ENCODE data around the gene GOLGA8N.

The GOLGA8N gene

DNA sequence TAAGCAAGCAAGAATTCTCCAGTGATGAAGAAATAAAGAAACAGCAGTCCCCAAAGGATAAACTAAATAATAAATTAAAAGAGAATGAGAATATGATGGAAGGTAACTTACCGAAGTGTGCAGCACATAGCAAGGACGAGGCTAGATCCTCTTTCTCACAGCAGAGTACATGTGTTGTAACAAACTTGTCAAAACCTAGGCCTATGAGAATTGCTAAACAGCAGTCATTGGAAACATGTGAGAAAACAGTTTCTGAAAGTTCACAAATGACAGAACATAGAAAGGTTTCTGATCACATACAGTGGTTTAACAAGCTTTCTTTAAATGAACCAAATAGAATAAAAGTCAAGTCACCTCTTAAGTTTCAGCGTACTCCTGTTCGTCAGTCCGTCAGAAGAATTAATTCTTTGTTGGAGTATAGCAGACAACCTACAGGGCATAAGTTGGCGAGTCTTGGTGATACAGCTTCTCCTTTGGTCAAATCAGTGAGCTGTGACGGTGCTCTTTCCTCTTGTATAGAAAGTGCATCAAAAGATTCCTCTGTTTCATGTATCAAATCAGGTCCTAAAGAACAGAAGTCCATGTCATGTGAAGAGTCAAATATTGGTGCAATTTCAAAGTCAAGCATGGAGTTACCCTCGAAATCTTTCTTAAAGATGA, 43.8 kb downstream of the GOLGA8N start:
- Mint-ChIP-seq H3K36me3 (ENCODE audit: low read depth) (peaks cover 20% of the 10 kb centered on the region), H3K4me3 (no peak overlapping the region), H3K27me3 (peaks cover 9% of the 10 kb centered on the region), H3K27ac (no peak overlapping the region), H3K4me1 (ENCODE audit: low read depth) (peaks cover 6% of the 10 kb centered on the region), H3K9me3 (no peaks in the 10 kb centered on the region)
- intact Hi-C loops (cut with micrococcal nuclease), result no loop called here

DNA sequence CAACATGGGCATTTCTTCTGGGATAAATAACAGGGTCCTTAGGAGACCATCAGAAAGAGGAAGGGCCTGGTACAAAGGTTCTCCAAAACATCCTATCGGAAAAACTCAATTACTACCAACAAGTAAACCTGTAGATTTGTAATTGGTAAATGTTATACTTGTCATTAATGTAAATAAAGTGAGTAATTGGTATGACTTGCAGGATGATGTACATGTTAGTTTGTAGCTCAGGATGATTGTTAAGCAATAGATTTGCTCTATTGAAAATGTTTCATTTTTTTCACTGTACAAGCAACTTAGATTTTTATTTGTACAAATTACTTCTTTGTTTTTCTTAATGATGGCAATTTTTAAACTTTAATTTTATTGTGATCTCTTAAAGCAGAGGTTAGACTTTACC, 44.4 kb downstream of the GOLGA8N start:
- peaks cover 6% of the 10 kb centered on the region for H3K4me1 Mint-ChIP-seq (ENCODE audit: low read depth)
- peaks cover 9% of the 10 kb centered on the region for H3K27me3 Mint-ChIP-seq
- no peaks in the 10 kb centered on the region for H3K9me3 Mint-ChIP-seq
- peaks cover 20% of the 10 kb centered on the region for H3K36me3 Mint-ChIP-seq (ENCODE audit: low read depth)
- no peak overlapping the region for H3K4me3 Mint-ChIP-seq
- intact Hi-C loops (cut with micrococcal nuclease), result no loop called here
- H3K27ac Mint-ChIP-seq, result no peak overlapping the region

DNA sequence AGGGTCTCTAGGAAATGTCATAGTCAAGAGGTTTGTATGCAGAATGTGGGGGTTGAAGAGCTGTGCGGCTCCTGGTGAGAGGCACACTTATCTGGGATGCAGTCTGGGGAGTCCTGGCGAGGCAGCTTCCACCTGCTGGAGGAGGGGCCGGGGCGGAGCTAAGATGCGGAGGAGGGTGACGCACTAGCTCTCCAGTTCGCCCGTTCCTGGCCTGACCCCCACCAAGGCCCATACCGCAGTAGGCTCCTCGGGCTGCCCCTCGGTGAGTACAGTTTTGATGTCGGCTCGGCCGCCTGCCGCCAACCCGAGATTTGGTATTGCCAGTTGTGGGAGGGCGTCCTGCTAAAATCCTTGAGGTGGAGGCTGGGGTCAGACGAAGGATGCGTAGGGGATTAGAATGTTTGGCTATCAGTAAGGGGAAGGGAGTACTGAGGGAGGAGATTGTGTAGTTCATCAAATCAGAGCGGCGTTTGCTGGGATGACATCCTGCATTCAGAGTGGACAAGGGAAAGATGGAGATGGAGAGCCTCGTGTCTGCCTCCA, 48.3 kb downstream of the GOLGA8N start, which contains the start of gene SCG5:
TSS of gene SCG5 (plus strand) at position 194 of the 543 bp plus-strand sequence. CDS start 1,883 bp downstream, outside the sequence.
- H3K27me3 Mint-ChIP-seq, result peaks cover 9% of the 10 kb centered on the region
- peak within 1 kb of the TSS; percentile 6 for H3K4me3 Mint-ChIP-seq
- peaks cover 3% of the 10 kb centered on the region for H3K36me3 Mint-ChIP-seq (ENCODE audit: low read depth)
- H3K27ac Mint-ChIP-seq, result no peak within 1 kb of the TSS
- H3K4me1 Mint-ChIP-seq (ENCODE audit: low read depth), result peaks cover 6% of the 10 kb centered on the region
- no peaks in the 10 kb centered on the region for H3K9me3 Mint-ChIP-seq
- intact Hi-C loops (cut with micrococcal nuclease), result no loop called here

DNA sequence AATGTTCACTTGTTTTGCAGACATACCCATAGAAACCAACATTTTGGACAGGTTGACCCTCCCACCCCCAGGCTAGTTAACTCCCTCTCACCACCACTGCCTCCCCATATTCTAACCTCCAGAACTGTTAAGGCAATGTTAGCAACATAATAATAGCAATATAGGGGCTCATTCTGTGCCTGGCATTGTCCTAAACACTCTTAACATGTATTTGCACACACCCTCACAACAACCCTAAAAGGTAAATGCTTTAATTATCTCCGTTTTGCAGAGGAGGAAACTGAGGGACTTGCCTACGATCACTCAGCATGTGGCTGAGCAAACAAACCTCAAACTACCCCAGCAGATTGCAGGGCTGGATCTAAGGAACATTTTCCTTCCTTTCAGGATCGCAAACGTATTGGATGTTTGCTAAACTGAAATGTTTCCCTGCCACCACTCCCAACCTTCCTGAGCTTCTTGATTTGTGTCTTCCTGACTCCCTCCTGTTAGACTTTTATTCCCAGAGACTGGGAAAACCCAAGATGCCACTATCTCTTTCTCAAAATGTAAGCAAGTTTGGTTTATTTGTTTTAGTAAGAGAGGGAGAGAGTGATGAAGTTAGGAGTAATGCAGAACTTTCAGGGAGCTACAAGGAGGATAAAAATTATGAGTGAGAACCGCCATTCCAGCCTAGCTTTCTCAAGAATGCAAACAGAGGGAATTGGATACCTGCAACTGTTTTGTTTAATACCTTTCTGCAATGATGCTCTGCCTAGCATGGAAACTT, 49.6 kb downstream of the GOLGA8N start:
- intact Hi-C loops (cut with micrococcal nuclease), result no loop called here
- H3K4me3 Mint-ChIP-seq, result no peak overlapping the region
- H3K27ac Mint-ChIP-seq, result no peak overlapping the region
- peaks cover 9% of the 10 kb centered on the region for H3K27me3 Mint-ChIP-seq
- H3K4me1 Mint-ChIP-seq (ENCODE audit: low read depth), result peaks cover 6% of the 10 kb centered on the region
- no peaks in the 10 kb centered on the region for H3K9me3 Mint-ChIP-seq
- no peaks in the 10 kb centered on the region for H3K36me3 Mint-ChIP-seq (ENCODE audit: low read depth)

DNA sequence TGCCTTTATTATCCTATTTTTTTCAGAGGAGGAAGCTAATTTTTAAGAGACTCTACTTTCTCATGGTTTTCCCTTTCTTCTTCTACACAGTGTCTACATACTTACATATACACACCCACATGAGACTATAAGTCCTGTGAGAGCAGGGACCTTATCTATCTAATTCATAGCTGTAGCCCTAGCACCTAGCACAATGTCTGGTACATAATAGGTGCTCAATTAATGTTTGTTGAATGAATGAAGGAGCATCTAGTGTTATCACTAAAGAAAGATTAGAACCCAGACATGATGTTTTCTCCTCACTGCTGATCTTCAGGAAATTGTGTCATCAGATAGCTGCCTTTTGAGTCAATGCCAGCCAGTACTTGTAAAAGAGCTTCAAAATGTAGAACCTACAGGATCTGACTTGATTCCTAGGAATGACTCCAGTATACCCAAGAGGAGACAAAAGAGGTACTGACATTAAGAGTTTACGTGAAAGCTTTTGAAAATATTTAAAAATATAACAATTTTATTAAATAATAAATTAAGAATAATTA, 50.7 kb downstream of the GOLGA8N start:
- peaks cover 6% of the 10 kb centered on the region for H3K4me1 Mint-ChIP-seq (ENCODE audit: low read depth)
- no peak overlapping the region for H3K27ac Mint-ChIP-seq
- H3K36me3 Mint-ChIP-seq (ENCODE audit: low read depth), result peaks cover 4% of the 10 kb centered on the region
- H3K4me3 Mint-ChIP-seq, result no peak overlapping the region
- H3K27me3 Mint-ChIP-seq, result peaks cover 9% of the 10 kb centered on the region
- no peaks in the 10 kb centered on the region for H3K9me3 Mint-ChIP-seq
- intact Hi-C loops (cut with micrococcal nuclease), result no loop called here

DNA sequence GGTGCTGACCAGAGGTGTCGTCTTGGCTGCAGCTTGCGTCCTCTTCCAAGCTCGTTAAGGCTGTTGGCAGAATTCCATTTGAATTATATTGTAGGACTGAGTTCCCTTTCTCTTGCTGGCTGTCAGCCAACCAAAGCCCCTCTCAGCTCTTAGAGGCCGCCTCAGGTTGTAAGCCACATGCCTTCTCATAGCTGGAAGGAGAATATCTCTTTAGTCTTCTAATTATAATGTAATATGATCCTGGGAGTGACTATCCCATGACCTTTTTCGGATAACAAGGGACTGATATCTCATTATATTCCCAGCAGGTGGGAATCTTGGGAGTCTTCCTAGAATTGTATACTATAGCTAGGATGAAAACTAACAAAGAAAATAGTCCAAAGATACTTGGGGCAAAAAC, 53.0 kb downstream of the GOLGA8N start:
- H3K27me3 Mint-ChIP-seq, result peaks cover 7% of the 10 kb centered on the region
- intact Hi-C loops (cut with micrococcal nuclease), result no loop called here
- no peak overlapping the region for H3K4me3 Mint-ChIP-seq
- H3K36me3 Mint-ChIP-seq (ENCODE audit: low read depth), result peaks cover 4% of the 10 kb centered on the region
- H3K27ac Mint-ChIP-seq, result no peak overlapping the region
- peaks cover 6% of the 10 kb centered on the region for H3K4me1 Mint-ChIP-seq (ENCODE audit: low read depth)
- H3K9me3 Mint-ChIP-seq, result no peaks in the 10 kb centered on the region

DNA sequence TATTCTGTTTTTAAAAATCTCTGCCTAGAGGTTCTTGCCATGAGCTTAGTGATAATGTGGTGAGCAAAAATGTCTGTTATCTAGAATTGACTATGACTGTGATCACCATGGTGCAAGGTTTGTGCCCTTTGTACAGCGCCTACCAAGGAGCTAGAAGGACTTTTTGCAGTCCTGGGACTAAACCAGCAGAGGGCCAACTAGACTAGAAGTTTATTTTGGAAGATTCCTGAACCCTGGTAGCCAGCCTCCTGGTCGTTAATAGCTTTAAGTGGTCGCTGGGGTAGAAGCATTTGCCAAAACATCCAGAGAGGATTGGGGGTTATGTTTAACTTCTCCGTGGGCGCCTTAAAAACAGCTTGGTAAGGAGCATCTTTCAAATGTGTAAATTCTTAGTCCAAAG, 56.1 kb downstream of the GOLGA8N start:
- intact Hi-C loops (cut with micrococcal nuclease), result no loop called here
- Mint-ChIP-seq H3K36me3 (ENCODE audit: low read depth) (peaks cover 4% of the 10 kb centered on the region), H3K27me3 (no peaks in the 10 kb centered on the region), H3K9me3 (no peaks in the 10 kb centered on the region), H3K27ac (no peak overlapping the region), H3K4me1 (ENCODE audit: low read depth) (no peaks in the 10 kb centered on the region), H3K4me3 (no peak overlapping the region)

DNA sequence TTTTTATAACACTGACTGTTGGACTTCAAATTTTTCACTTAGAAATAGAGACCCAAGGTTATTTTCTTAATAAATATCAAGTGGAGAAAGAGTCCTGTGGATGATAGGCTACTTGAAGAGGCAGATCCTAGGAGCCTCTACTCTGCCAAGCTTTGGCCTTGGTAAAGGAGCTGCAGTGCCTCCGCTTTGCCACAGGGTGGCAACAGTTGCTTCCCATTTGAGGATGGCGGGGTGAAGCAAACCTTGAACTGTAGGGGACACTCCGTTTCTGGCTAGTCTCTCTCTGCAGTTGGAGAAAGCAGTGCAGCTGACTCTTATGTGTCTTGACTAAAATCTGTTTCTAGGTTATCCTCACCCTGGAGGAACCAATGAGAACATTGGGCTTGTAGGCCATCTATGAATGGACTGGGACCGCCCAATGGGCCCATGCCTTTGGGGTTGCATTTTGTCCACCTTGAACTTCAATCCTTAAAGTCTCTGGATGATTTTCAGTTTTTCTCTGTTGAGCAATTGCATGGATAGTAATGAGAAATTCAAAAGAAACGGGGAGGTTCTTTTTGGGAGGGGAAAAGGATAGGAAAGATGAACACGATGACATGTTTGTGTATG, 58.1 kb downstream of the GOLGA8N start:
- Mint-ChIP-seq H3K27ac (no peak overlapping the region), H3K36me3 (ENCODE audit: low read depth) (peaks cover 4% of the 10 kb centered on the region)

DNA sequence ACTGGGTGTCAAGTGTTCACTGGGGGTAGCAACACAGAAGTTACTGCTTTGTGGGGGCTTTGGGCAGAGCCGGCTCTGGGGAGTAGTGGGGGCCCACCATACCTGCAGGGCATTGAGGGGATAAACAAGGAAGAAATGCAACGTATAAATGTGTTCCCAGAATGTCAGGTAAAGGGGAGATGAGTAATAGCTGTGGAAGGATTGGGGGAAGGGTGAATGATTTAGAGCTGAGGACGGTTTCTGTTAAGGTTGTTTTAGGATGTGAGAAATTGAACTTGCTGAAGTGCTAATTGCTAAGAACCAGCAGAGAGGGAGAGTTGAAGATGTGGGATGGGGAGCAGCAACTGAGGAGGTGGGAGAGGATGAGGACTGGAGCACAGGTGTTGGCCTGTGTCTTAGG, 58.9 kb downstream of the GOLGA8N start:
- no peaks in the 10 kb centered on the region for H3K27me3 Mint-ChIP-seq
- peaks cover 4% of the 10 kb centered on the region for H3K36me3 Mint-ChIP-seq (ENCODE audit: low read depth)
- intact Hi-C loops (cut with micrococcal nuclease), result no loop called here
- H3K27ac Mint-ChIP-seq, result no peak overlapping the region
- no peak overlapping the region for H3K4me3 Mint-ChIP-seq
- no peaks in the 10 kb centered on the region for H3K9me3 Mint-ChIP-seq
- H3K4me1 Mint-ChIP-seq (ENCODE audit: low read depth), result no peaks in the 10 kb centered on the region

More for the DNA sequence above, 58.1 kb downstream of the GOLGA8N start:
- Mint-ChIP-seq H3K9me3 (no peaks in the 10 kb centered on the region), H3K4me1 (ENCODE audit: low read depth) (no peaks in the 10 kb centered on the region), H3K4me3 (no peak overlapping the region), H3K27me3 (no peaks in the 10 kb centered on the region)
- intact Hi-C loops (cut with micrococcal nuclease), result no loop called here

DNA sequence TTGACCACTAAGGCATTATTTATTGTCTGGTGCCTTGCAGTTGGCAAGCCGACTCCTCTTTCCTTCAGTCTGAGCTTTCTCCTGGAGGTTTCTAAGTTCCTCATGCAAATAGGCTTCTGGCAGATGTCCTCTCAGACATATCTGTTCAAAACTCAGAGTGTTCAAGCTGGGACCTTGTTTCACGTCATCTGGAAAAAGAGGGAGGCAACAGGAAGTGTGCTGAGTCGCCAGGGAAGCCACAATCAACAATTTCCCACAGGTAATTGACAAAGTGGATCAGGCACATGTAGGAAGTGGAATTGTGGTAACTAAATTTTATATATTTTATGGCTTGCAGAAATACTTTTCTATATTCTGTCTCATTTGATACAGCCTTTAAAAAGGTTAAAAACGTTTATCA, 62.8 kb downstream of the GOLGA8N start:
- no peak overlapping the region for H3K27ac Mint-ChIP-seq
- no peaks in the 10 kb centered on the region for H3K9me3 Mint-ChIP-seq
- intact Hi-C loops (cut with micrococcal nuclease), result no loop called here
- H3K4me3 Mint-ChIP-seq, result no peak overlapping the region
- no peaks in the 10 kb centered on the region for H3K27me3 Mint-ChIP-seq
- H3K36me3 Mint-ChIP-seq (ENCODE audit: low read depth), result no peaks in the 10 kb centered on the region
- H3K4me1 Mint-ChIP-seq (ENCODE audit: low read depth), result no peaks in the 10 kb centered on the region

DNA sequence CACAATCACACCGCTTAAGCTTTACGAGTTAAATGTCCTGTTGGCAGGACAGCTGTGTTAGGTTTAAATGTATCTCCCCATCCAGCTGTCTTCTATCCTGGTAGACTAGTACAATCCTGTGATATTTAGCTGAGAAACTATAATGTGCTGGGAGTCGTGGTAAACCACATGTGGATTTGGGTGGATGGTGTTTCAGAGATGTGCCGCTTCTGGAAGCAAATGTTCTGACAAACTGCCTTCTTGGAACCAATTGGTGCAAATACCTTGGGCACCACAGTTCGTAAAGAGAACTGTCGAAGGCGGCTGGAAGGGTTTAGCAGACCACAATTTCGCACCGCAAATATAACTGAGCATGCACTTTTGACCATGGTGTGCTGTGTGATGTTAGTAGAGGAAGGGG, 63.2 kb downstream of the GOLGA8N start:
- Mint-ChIP-seq H3K4me1 (ENCODE audit: low read depth) (no peaks in the 10 kb centered on the region), H3K9me3 (no peaks in the 10 kb centered on the region), H3K36me3 (ENCODE audit: low read depth) (no peaks in the 10 kb centered on the region), H3K27me3 (no peaks in the 10 kb centered on the region), H3K4me3 (no peak overlapping the region), H3K27ac (no peak overlapping the region)
- intact Hi-C loops (cut with micrococcal nuclease), result no loop called here
